ENCODE results near the gene FSHB.
"Not testable (repeated sequence)": the region's sequence is repeated elsewhere in the genome, so short reads cannot be mapped to it uniquely, and the experiment has no call there.

FSHB gene

GRCh38 chr11:30239025-30239424 lies 8.2 kb downstream of the FSHB start:
- in situ Hi-C loops (cut with HindIII; ENCODE audit: low pct_unique_long_range_greater_than_20kb, low sequenced_read_pairs) = no loop called here
- no peak for TF ChIP-seq JUND (IDR thresholded peaks at IDR 0.05; ENCODE audit: low read depth)
- no peak for DNase-seq (ENCODE audit: low read depth in 1 of 2, low spot score in 1 of 2)

GRCh38 chr11:30244265-30244664 lies 13.5 kb downstream of the FSHB start:
- in situ Hi-C loops (cut with HindIII; ENCODE audit: low pct_unique_long_range_greater_than_20kb, low sequenced_read_pairs) = no loop called here
- TF ChIP-seq JUND (IDR thresholded peaks at IDR 0.05; ENCODE audit: low read depth) = no peak
- no peak for DNase-seq (ENCODE audit: low read depth in 1 of 2, low spot score in 1 of 2)

GRCh38 chr11:30245621-30246020 lies 14.8 kb downstream of the FSHB start:
- no peak for TF ChIP-seq JUND (IDR thresholded peaks at IDR 0.05; ENCODE audit: low read depth)
- DNase-seq (ENCODE audit: low read depth in 1 of 2, low spot score in 1 of 2) = no peak
- in situ Hi-C loops (cut with HindIII; ENCODE audit: low pct_unique_long_range_greater_than_20kb, low sequenced_read_pairs) = no loop called here

- DNase-seq (ENCODE audit: low read depth in 1 of 2, low spot score in 1 of 2) = no peak
- in situ Hi-C loops (cut with HindIII; ENCODE audit: low pct_unique_long_range_greater_than_20kb, low sequenced_read_pairs) = no loop called here
- no peak for TF ChIP-seq JUND (IDR thresholded peaks at IDR 0.05; ENCODE audit: low read depth)
Observed at GRCh38 chr11:30254307-30255298, 23.8 kb downstream of the FSHB start.

GRCh38 chr11:30255637-30256036 lies 24.8 kb downstream of the FSHB start:
- in situ Hi-C loops (cut with HindIII; ENCODE audit: low pct_unique_long_range_greater_than_20kb, low sequenced_read_pairs) = no loop called here
- no peak for TF ChIP-seq JUND (IDR thresholded peaks at IDR 0.05; ENCODE audit: low read depth)
- DNase-seq (ENCODE audit: low read depth in 1 of 2, low spot score in 1 of 2) = no peak

- no peak for DNase-seq (ENCODE audit: low read depth in 1 of 2, low spot score in 1 of 2)
- in situ Hi-C loops (cut with HindIII; ENCODE audit: low pct_unique_long_range_greater_than_20kb, low sequenced_read_pairs) = no loop called here
- no peak for TF ChIP-seq JUND (IDR thresholded peaks at IDR 0.05; ENCODE audit: low read depth)
Observed at GRCh38 chr11:30257058-30257457, 26.2 kb downstream of the FSHB start.

- in situ Hi-C loops (cut with HindIII; ENCODE audit: low pct_unique_long_range_greater_than_20kb, low sequenced_read_pairs) = no loop called here
- DNase-seq (ENCODE audit: low read depth in 1 of 2, low spot score in 1 of 2) = no peak
- no peak for TF ChIP-seq JUND (IDR thresholded peaks at IDR 0.05; ENCODE audit: low read depth)
Observed at GRCh38 chr11:30258679-30259078, 27.9 kb downstream of the FSHB start.

- in situ Hi-C loops (cut with HindIII; ENCODE audit: low pct_unique_long_range_greater_than_20kb, low sequenced_read_pairs) = no loop called here
- TF ChIP-seq JUND (IDR thresholded peaks at IDR 0.05; ENCODE audit: low read depth) = no peak
- DNase-seq (ENCODE audit: low read depth in 1 of 2, low spot score in 1 of 2) = no peak
Observed at GRCh38 chr11:30260813-30261212, 30.0 kb downstream of the FSHB start.

GRCh38 chr11:30261821-30262220 lies 31.0 kb downstream of the FSHB start:
- no peak for DNase-seq (ENCODE audit: low read depth in 1 of 2, low spot score in 1 of 2)
- in situ Hi-C loops (cut with HindIII; ENCODE audit: low pct_unique_long_range_greater_than_20kb, low sequenced_read_pairs) = no loop called here
- no peak for TF ChIP-seq JUND (IDR thresholded peaks at IDR 0.05; ENCODE audit: low read depth)

GRCh38 chr11:30268638-30269037 lies 37.8 kb downstream of the FSHB start:
- DNase-seq (ENCODE audit: low read depth in 1 of 2, low spot score in 1 of 2); in situ Hi-C loops (cut with HindIII; ENCODE audit: low pct_unique_long_range_greater_than_20kb, low sequenced_read_pairs): not testable (repeated sequence)

GRCh38 chr11:30270671-30271070 lies 39.9 kb downstream of the FSHB start:
- in situ Hi-C loops (cut with HindIII; ENCODE audit: low pct_unique_long_range_greater_than_20kb, low sequenced_read_pairs) = no loop called here
- no peak for TF ChIP-seq JUND (IDR thresholded peaks at IDR 0.05; ENCODE audit: low read depth)
- DNase-seq (ENCODE audit: low read depth in 1 of 2, low spot score in 1 of 2) = no peak

- TF ChIP-seq JUND (IDR thresholded peaks at IDR 0.05; ENCODE audit: low read depth) = no peak
- in situ Hi-C loops (cut with HindIII; ENCODE audit: low pct_unique_long_range_greater_than_20kb, low sequenced_read_pairs) = no loop called here
- DNase-seq (ENCODE audit: low read depth in 1 of 2, low spot score in 1 of 2) = no peak
Observed at GRCh38 chr11:30277176-30277575, 46.4 kb downstream of the FSHB start.

- no peak for DNase-seq (ENCODE audit: low read depth in 1 of 2, low spot score in 1 of 2)
- TF ChIP-seq JUND (IDR thresholded peaks at IDR 0.05; ENCODE audit: low read depth) = no peak
- in situ Hi-C loops (cut with HindIII; ENCODE audit: low pct_unique_long_range_greater_than_20kb, low sequenced_read_pairs) = no loop called here
Observed at GRCh38 chr11:30279796-30280195, 49.0 kb downstream of the FSHB start.

All from T47D (cell line).